GM21529 (cell line): Measurements from ENCODE around the gene TMOD2.

ENCODE experiments used
- ATAC-seq: cut with Tn5 transposase; IDR thresholded peaks from one replicate; pipeline ENCODE4 v1.9.1; 2021; ENCODE audit not compliant: unreplicated experiment

The TMOD2 gene

GRCh38 chr15:51848811-51849210 lies 97.4 kb downstream of the TMOD2 start:
- no peak for ATAC-seq

- no peak for ATAC-seq
These were observed 98.5 kb downstream of the TMOD2 start for GRCh38 chr15:51849860-51850259.

DNA sequence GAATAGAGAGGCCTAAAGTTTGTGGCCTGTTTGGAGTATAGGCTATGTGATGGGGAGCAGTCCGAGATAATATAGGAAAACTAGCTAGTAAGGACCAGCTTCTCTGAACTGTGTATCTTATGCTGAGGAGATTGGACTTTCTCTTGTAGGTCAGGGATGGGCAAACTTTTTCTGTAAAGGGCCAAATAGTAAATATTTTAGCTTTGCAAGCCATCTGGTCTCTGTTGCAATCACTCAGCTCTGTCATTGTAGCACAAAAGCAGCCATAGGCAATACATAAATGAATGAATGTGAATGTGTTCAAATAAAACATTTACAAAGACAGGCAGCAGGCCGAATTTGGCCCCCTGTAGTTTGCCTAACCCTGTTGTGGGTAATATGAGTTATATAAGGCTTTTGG lies 102.6 kb downstream of the TMOD2 start:
- ATAC-seq: no peak

GRCh38 chr15:51855612-51856011 lies 104.2 kb downstream of the TMOD2 start:
- no peak for ATAC-seq

GRCh38 chr15:51856714-51857380 lies 105.5 kb downstream of the TMOD2 start:
- no peak for ATAC-seq

DNA sequence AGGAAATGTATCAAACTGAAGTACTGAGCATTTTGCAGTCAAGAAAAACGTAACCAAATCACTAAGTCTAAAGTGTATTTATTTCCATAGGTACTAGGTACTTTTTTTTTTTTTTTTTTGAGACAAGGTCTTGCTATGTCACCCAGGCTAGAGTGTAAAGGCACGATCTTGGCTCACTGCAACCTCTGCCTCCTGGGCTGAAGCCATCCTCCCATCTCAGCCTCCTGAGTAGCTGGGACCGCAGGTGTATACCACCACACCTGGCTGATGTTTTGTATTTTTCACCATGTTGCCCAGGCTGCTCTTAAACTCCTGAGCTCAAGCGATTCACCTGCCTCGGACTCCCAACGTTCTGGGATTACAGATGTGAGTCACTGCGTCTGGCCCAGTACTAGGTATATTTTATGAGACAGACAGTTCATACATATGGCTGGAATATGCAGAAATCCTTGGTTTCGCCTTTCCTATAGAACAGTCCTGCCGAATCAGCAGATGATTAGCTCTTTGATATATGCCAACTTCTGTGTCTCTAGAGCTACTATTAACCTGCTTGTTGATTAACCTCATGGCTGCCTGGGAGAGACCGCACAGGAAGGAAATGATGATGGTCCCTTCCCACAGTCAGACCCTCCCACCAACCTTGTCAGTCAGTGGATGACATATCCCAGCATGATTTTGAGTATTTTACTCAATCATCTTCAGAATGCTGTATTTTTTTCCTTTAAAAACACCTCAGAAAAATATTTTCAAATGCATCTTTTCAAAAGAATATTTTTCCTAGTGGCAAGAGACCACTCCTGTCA lies 110.4 kb downstream of the TMOD2 start:
- ATAC-seq: no peak

GRCh38 chr15:51863131-51863530 lies 111.7 kb downstream of the TMOD2 start:
- no peak for ATAC-seq

DNA sequence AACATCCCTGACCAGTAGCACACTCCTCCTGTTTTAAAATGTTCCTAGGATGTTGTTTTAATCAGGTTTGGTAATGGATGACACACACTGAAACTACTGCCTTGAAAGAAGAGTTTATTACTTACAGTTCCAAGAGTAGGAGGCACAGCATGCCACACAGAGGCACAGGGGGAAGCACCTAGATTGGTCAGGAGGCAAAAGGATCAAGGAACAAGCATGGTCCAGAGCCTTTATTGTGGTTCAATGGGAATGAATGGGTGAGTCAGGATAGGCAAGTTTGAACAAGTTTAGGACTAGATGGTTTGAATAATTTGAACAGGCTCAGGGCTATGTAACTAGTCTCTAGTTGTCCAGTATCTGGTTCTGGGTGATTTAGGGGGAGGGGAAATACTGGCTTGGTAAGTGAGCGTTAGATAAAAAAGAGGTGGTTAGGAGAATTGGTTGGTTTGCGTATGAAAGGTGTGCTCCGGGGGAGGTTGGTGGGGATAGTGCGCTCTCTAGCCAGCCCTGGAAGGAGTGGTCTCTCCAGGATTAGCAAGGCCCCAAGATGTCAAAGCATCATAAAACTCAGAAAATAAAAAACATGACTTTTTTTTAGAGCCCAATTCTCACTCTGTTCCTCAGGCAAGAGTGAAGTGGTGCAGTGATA lies 113.1 kb downstream of the TMOD2 start:
- ATAC-seq: no peak

GRCh38 chr15:51865317-51865716 lies 113.9 kb downstream of the TMOD2 start:
- ATAC-seq: no peak
